K562 (cell line): ENCODE measurements around the gene ARL5C. TPM values are rescaled to one million over a fixed set of nuclear protein-coding genes. Genes with fewer than 3 reads are reported as not detected.
A peak's percentile ranks its signal among the peaks of the same experiment; 100 is the strongest.

Experiments
- ATAC-seq: fragments of 200-7000 bp; cut with Tn5 transposase; 3 replicates; pipeline ENCODE4 v1.9.1; 2020; ENCODE audit warnings: moderate library complexity
- Bru-seq: library from RNA; stranded (reverse); fragments of 400-500 nt; gene quantifications from one replicate; lab custom pipeline; 2021; lab: Mats Ljungman, UMichigan
- BruChase-seq, 2 experiments: library from RNA; stranded (reverse); fragments of 400-500 nt; gene quantifications; one replicate each; lab custom pipeline; 2021; lab: Mats Ljungman, UMichigan
- BruUV-seq: library from RNA; stranded (reverse); fragments of 400-500 nt; replicated peaks from 2 replicates; lab custom pipeline; 2021; lab: Mats Ljungman, UMichigan
- CTCF ChIA-PET: fragments of 300-600 bp; formaldehyde crosslinking; extraction: SDS; loops from one replicate; lab custom pipeline; 2021; ENCODE audit warnings: low intra/inter-chr PET ratio; lab: Yijun Ruan, JAX
- POLR2A ChIA-PET: fragments of 300-600, 350-650 bp; sonication (Branson Sonifier 250); formaldehyde crosslinking; extraction: SDS; loops from one replicate; lab custom pipeline; 2021; ENCODE audit warnings: antibody characterized with exemption, inconsistent platforms; lab: Yijun Ruan, JAX
- DNase-seq, 4 experiments: peaks; one replicate each; pipeline versions ENCODE4 v3.0.0 to v3.0.0-alpha.2; 2011 to 2018; ENCODE audit warnings: low spot score in 3 of 4, mixed read lengths in 3 of 4; ENCODE audit errors: extremely low read depth in 1 of 4
- FAIRE-seq: peaks from 2 replicates; lab custom pipeline; 2011; peaks lifted over from hg19 to GRCh38; lab: Jason Lieb, UNC
- H2AFZ ChIP-seq: 2 replicates; pipeline ENCODE4 v1.6.0; 2011; ENCODE audit warnings: low read depth, low read length, control low read depth, inconsistent platforms
- H3K27ac ChIP-seq: fragments of 200-600 bp; 3 replicates; pipeline ENCODE4 v1.8.0; 2011; ENCODE audit warnings: low read depth, mild to moderate bottlenecking, control low read depth, inconsistent platforms, low read length, moderate library complexity, mixed read lengths; ENCODE audit errors: extremely low read depth
- H3K27me3 ChIP-seq, 2 experiments: fragments of 300-600 bp in 1 of 2; 2 replicates in 1 of 2; 3 replicates in 1 of 2; pipeline versions ENCODE4 v1.6.0 to v1.8.0; 2011; ENCODE audit warnings: inconsistent platforms in 2 of 2, low read length in 2 of 2, mild to moderate bottlenecking in 1 of 2, mixed read lengths in 1 of 2, moderate library complexity in 1 of 2; ENCODE audit not compliant: control insufficient read depth in 2 of 2, insufficient read depth in 2 of 2
- H3K36me3 ChIP-seq: fragments of 300-600 bp; 3 replicates; pipeline ENCODE4 v1.8.0; 2011; ENCODE audit warnings: mild to moderate bottlenecking, low read length, inconsistent platforms; ENCODE audit not compliant: control insufficient read depth, insufficient read depth
- H3K4me1 ChIP-seq, 2 experiments: fragments of 200-600 bp in 1 of 2; replicated peaks in 1 of 2; 2 replicates in 1 of 2; 3 replicates in 1 of 2; pipeline versions ENCODE4 v1.5.1 to v1.8.0; 2011; ENCODE audit warnings: inconsistent platforms in 2 of 2, low read length in 2 of 2, mild to moderate bottlenecking in 1 of 2, mixed read lengths in 1 of 2, moderate library complexity in 1 of 2; ENCODE audit not compliant: control insufficient read depth in 2 of 2, insufficient read depth in 2 of 2
- H3K4me2 ChIP-seq: 2 replicates; pipeline ENCODE4 v1.6.1; 2011; ENCODE audit warnings: low read length, control low read depth, inconsistent platforms, mixed read lengths; ENCODE audit not compliant: insufficient read depth
- H3K4me3 ChIP-seq: fragments of 200-600 bp; sonication (generic), shearing (Covaris generic); 2 replicates; pipeline ENCODE4 v1.5.1; 2016; ENCODE audit warnings: control low read depth, inconsistent platforms
- H3K79me2 ChIP-seq: fragments of 200-600 bp; 3 replicates; pipeline ENCODE4 v1.8.0; 2011; ENCODE audit warnings: low read length, inconsistent platforms; ENCODE audit not compliant: control insufficient read depth, insufficient read depth
- H3K9ac ChIP-seq, 2 experiments: 2 replicates each; pipeline versions ENCODE4 v1.6.0 to v1.6.1; 2011; ENCODE audit warnings: low read depth in 2 of 2, low read length in 2 of 2, control low read depth in 1 of 2, inconsistent platforms in 1 of 2, mild to moderate bottlenecking in 1 of 2, mixed read lengths in 1 of 2; ENCODE audit not compliant: insufficient read depth in 1 of 2
- H3K9me1 ChIP-seq: one replicate; pipeline ENCODE4 v1.6.0; 2011; ENCODE audit warnings: inconsistent platforms, mild to moderate bottlenecking, low read length, moderate library complexity; ENCODE audit not compliant: control insufficient read depth, insufficient read depth
- H3K9me3 ChIP-seq: replicated peaks from 2 replicates; pipeline ENCODE4 v1.5.1; 2011; ENCODE audit warnings: low read depth, low read length, inconsistent platforms; ENCODE audit not compliant: control insufficient read depth, insufficient read depth
- H4K20me1 ChIP-seq: replicated peaks from 2 replicates; pipeline ENCODE4 v1.6.1; 2011; ENCODE audit warnings: low read length, inconsistent platforms, mixed read lengths; ENCODE audit not compliant: control insufficient read depth, insufficient read depth
- PRDM10 ChIP-seq: fragments of 450-650 bp; IDR thresholded peaks from 2 replicates; pipeline ENCODE4 v1.6.1; 2018; ENCODE audit not compliant: partially characterized antibody
- TSC22D4 ChIP-seq: fragments of 450-650 bp; IDR thresholded peaks from 2 replicates; pipeline ENCODE4 v1.6.1; 2016; ENCODE audit warnings: missing genetic modification characterization, missing biosample characterization, control low read depth
- WGBS: fragments of 100-300 bp; shearing (Covaris generic); methylation state at CpG from one replicate; pipeline ENCODE4 v1.1.6; 2016; ENCODE audit warnings: low coverage, mixed read lengths; ENCODE audit not compliant: insufficient coverage; ENCODE audit errors: missing lambda C conversion rate; 5-methylcytosine and 5-hydroxymethylcytosine counted together
- in situ Hi-C: fragments of 300-500 bp; cut with MboI; formaldehyde crosslinking; loops from 4 replicates; pipeline ENCODE4 v1.15.0; 2018; ENCODE audit warnings: inconsistent platforms, mixed read lengths
- intact Hi-C: fragments of 100-400 bp; cut with micrococcal nuclease; formaldehyde crosslinking; loops from 2 replicates; pipeline ENCODE4 v1.14.2; 2022
- long read RNA-seq, 3 experiments: library from polyadenylated mRNA in 2 of 3; library from RNA in 1 of 3; unstranded in 2 of 3; stranded (forward) in 1 of 3; transcript quantifications; one replicate each; pipeline ENCODE4 v2.0.0, GENCODE V29; 2019 to 2022
- polyA minus RNA-seq, 3 experiments: library from RNA; depleted of rRNA, polyadenylated mRNA; stranded (reverse); fragments of >200 nt; gene quantifications; 2 replicates each; pipeline ENCODE4 v1.2.3, GENCODE V29; 2011
- polyA plus RNA-seq, 8 experiments: library from polyadenylated mRNA; depleted of rRNA in 4 of 8; stranded (reverse) in 5 of 8; unstranded in 3 of 8; fragments of >200 nt; fragmentation: Nextera tagmentation in 2 of 8; fragmentation: Illumina TruSeq in 1 of 8; extraction: Ambion mirVana in 2 of 8; extraction: Trizol in 1 of 8; gene quantifications; 2 replicates each; pipeline versions ENCODE4 v1.2.1 to v1.2.3, GENCODE V29; 2011 to 2014; ENCODE audit warnings: inconsistent platforms in 1 of 8, missing spikeins in 1 of 8
- total RNA-seq, 7 experiments: library from RNA; depleted of rRNA in 6 of 7; stranded (reverse); fragments of >200 nt in 6 of 7; fragmentation: Illumina TruSeq in 2 of 7; extraction: Trizol in 2 of 7; gene quantifications; 2 replicates each; pipeline versions ENCODE4 v1.2.1 to v1.2.3, GENCODE V29; 2011 to 2021; ENCODE audit warnings: low replicate concordance in 1 of 7

Gene ARL5C
- 0.16 TPM in 1 of 2 replicates, not detected in the other for total RNA-seq (2011; cell fraction: chromatin; rRNA removed; ENCODE audit: low replicate concordance)
- total RNA-seq (2011; cell fraction: nucleolus; rRNA removed) = not detected in 2 replicates
- total RNA-seq (2011; cell fraction: nucleoplasm; rRNA removed) = not detected in 2 replicates
- total RNA-seq (2014; rRNA removed) (not detected in 2 replicates), total RNA-seq (2014; rRNA removed; fragmentation: Illumina TruSeq; extraction: Trizol) (not detected in 2 replicates), total RNA-seq (2015; rRNA removed; fragmentation: Illumina TruSeq; extraction: Trizol) (not detected in 2 replicates), total RNA-seq (2021) (not detected in 2 replicates), polyA plus RNA-seq (2011; rRNA removed) (not detected in 2 replicates), polyA plus RNA-seq (2014; fragmentation: Illumina TruSeq; extraction: Trizol) (not detected in 2 replicates), polyA plus RNA-seq (2014; fragmentation: Nextera tagmentation; extraction: Ambion mirVana) (not detected), polyA plus RNA-seq (2014; rRNA removed) (not detected in 2 replicates), polyA minus RNA-seq (2011; rRNA and poly(A)+ RNA removed) (not detected in 2 replicates), Bru-seq, nascent RNA (not detected), BruChase-seq, experiment 1, labeled RNA remaining after a 2-hour chase (percentile 9 among the genes with signal in this experiment), BruChase-seq, experiment 2, labeled RNA remaining after a 6-hour chase (percentile 10 among the genes with signal in this experiment)
- not detected in 2 replicates for polyA plus RNA-seq (2011; cell fraction: cytosol; rRNA removed)
- not detected in 2 replicates for polyA plus RNA-seq (2011; cell fraction: nucleus; rRNA removed)
- not detected in 2 replicates for polyA plus RNA-seq (2012)
- not detected in 2 replicates for polyA minus RNA-seq (2011; cell fraction: cytosol; rRNA and poly(A)+ RNA removed)
- not detected in 2 replicates for polyA minus RNA-seq (2011; cell fraction: nucleus; rRNA and poly(A)+ RNA removed)
- long read RNA-seq, experiment 1 = 0 reads
- long read RNA-seq, experiment 2 = 0 reads
- long read RNA-seq, experiment 3 = 0 reads

- in situ Hi-C loops = no loop called here
- Histone ChIP-seq H3K27ac (no peak within 1 kb of the TSS), H3K4me1 (peaks cover 5 to 19% of the 10 kb centered on the region in 2 experiments; a peak in 3 of 5 replicates), H3K9me1 (no peaks in the 10 kb centered on the region), H3K79me2 (no peaks in the 10 kb centered on the region), H3K9ac (peak within 1 kb of the TSS in 1 of 2 experiments; percentile 62; a peak in 1 of 4 replicates), H3K27me3 (peaks cover 0 to under 1% of the 10 kb centered on the region in 2 experiments; a peak in 1 of 5 replicates), H2AFZ (peak within 1 kb of the TSS; percentile 75), H3K4me2 (peak within 1 kb of the TSS; percentile 70; the same call in 1 of the 2 replicates)
- no peak for ATAC-seq
- 53% methylated on average over 17 of the region's 17 CpGs for WGBS
- CTCF ChIA-PET = no interaction called here
- BruUV-seq = no TSS peak
- intact Hi-C loops = no loop called here
- TF ChIP-seq PRDM10 (peak; percentile 21), TSC22D4 (tag) (no peak)
- TF ChIP-seq, all 486 proteins: peak for 1
- DNase-seq (no peak), FAIRE-seq (no peak)
- POLR2A ChIA-PET = interaction anchor here (1.4 kb wide), 1 partner anchor 12 kb away, joined by 4 read pairs; no protein-coding TSS in a partner anchor
- H3K36me3 ChIP-seq = no peaks in the 10 kb centered on the region
- H3K9me3 ChIP-seq = no peaks in the 10 kb centered on the region
- H4K20me1 ChIP-seq = no peaks in the 10 kb centered on the region
- no peak within 1 kb of the TSS for H3K4me3 ChIP-seq
These were observed at the start of gene ARL5C for GRCh38 chr17:39165841-39166349. Gene ARL5C (minus strand): TSS chr17:39166161. CDS start chr17:39165760, 401 bp downstream.
